ENCODE measurements around the gene SLC38A2.

DNA sequence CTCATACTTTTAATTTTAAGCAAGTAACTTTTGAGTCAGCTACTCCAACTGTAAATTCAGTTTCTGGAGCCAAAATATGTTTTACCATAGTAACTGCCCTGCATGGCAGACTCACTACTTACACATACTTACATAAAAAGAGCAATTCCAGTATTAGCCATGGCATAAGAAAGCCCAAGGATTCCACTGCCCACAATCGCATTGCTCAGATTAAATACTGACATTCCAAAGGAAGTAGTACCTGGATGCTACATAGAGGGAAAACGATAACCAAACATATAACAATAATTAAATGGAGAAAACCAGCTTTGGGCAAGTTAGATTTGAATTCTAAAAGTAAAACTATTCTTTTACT, 2.2 kb downstream of the SLC38A2 start:
- TF ChIP-seq POLR2AphosphoS5 (IDR thresholded peaks at IDR 0.05; ENCODE audit: low read depth, low read length) (no peak), POLR2A (IDR thresholded peaks at IDR 0.05; ENCODE audit: low read depth, low read length) (no peak)
